Endothelial cell of umbilical vein (primary cell): Measurements from ENCODE around the gene ZMAT5. TPM values are rescaled to one million over a fixed set of nuclear protein-coding genes. Genes with fewer than 3 reads are reported as not detected.

Experiments used
- BruUV-seq: library from RNA; stranded (reverse); fragments of 400-500 nt; replicated peaks from 2 replicates; lab custom pipeline; 2021; lab: Mats Ljungman, UMichigan
- CTCF ChIA-PET: fragments of 300-600, 350-600 bp; sonication (Branson Sonifier 250); formaldehyde crosslinking; loops from one replicate; lab custom pipeline; 2021; ENCODE audit warnings: antibody characterized with exemption, inconsistent platforms; lab: Charles Lee
- POLR2A ChIA-PET: fragments of 300-600, 350-600 bp; sonication (Branson Sonifier 250); formaldehyde crosslinking; loops from one replicate; lab custom pipeline; 2021; ENCODE audit warnings: antibody characterized with exemption, inconsistent platforms; lab: Charles Lee
- DNase-seq: peaks from one replicate; pipeline ENCODE4 v3.0.0-alpha.2; 2011; ENCODE audit warnings: low read depth, low spot score
- FAIRE-seq: peaks from 2 replicates; lab custom pipeline; 2011; peaks lifted over from hg19 to GRCh38; lab: Jason Lieb, UNC
- H2AFZ ChIP-seq: 2 replicates; pipeline ENCODE4 v1.6.0; 2012; ENCODE audit warnings: low read depth, low read length, control low read depth, inconsistent platforms
- H3K27ac ChIP-seq: 2 replicates; pipeline ENCODE4 v1.5.1; 2011; ENCODE audit warnings: low read depth, mild to moderate bottlenecking, control low read depth, low read length, moderate library complexity; ENCODE audit not compliant: insufficient read depth
- H3K27me3 ChIP-seq, 2 experiments: 2 replicates each; pipeline versions ENCODE4 v1.6.0 to v1.6.1; 2011; ENCODE audit warnings: low read length in 2 of 2, mixed read lengths in 1 of 2; ENCODE audit not compliant: control insufficient read depth in 2 of 2, insufficient read depth in 2 of 2
- H3K36me3 ChIP-seq, 2 experiments: 2 replicates in 1 of 2; 3 replicates in 1 of 2; pipeline ENCODE4 v1.5.1; 2011; ENCODE audit warnings: low read length in 2 of 2, mild to moderate bottlenecking in 1 of 2, moderate library complexity in 1 of 2; ENCODE audit not compliant: control insufficient read depth in 2 of 2, insufficient read depth in 2 of 2; ENCODE audit errors: extremely low read depth in 1 of 2
- H3K4me1 ChIP-seq: 3 replicates; pipeline ENCODE4 v1.5.1; 2011; ENCODE audit warnings: mild to moderate bottlenecking, low read length; ENCODE audit not compliant: control insufficient read depth, insufficient read depth; ENCODE audit errors: extremely low read depth
- H3K4me2 ChIP-seq: 2 replicates; pipeline ENCODE4 v1.6.1; 2011; ENCODE audit warnings: low read length, control low read depth, mixed read lengths; ENCODE audit not compliant: insufficient read depth
- H3K4me3 ChIP-seq, 3 experiments: fragments of 200-600 bp in 1 of 3; sonication (generic), shearing (Covaris generic) in 1 of 3; replicated peaks in 1 of 3; 2 replicates each; pipeline ENCODE4 v1.5.1; 2011 to 2016; ENCODE audit warnings: control low read depth in 3 of 3, low read length in 3 of 3, mild to moderate bottlenecking in 2 of 3, inconsistent platforms in 1 of 3, low read depth in 1 of 3, moderate library complexity in 1 of 3; ENCODE audit not compliant: insufficient read depth in 1 of 3
- H3K79me2 ChIP-seq: 2 replicates; pipeline ENCODE4 v1.6.0; 2012; ENCODE audit warnings: low read length, inconsistent platforms; ENCODE audit not compliant: control insufficient read depth, insufficient read depth
- H3K9ac ChIP-seq: replicated peaks from 2 replicates; pipeline ENCODE3; 2011; ENCODE audit warnings: low read length, control low read depth; ENCODE audit not compliant: insufficient read depth; ENCODE audit errors: extremely low read depth
- H3K9me1 ChIP-seq: replicated peaks from 3 replicates; pipeline ENCODE4 v1.6.0; 2011; ENCODE audit warnings: mild to moderate bottlenecking, low read length; ENCODE audit not compliant: control insufficient read depth, insufficient read depth; ENCODE audit errors: extremely low read depth
- H3K9me3 ChIP-seq: replicated peaks from 2 replicates; pipeline ENCODE4 v1.5.1; 2012; ENCODE audit warnings: low read length, inconsistent platforms; ENCODE audit not compliant: control insufficient read depth, insufficient read depth
- H4K20me1 ChIP-seq: replicated peaks from 2 replicates; pipeline ENCODE3; 2011; ENCODE audit warnings: mild to moderate bottlenecking, low read length; ENCODE audit not compliant: control insufficient read depth, insufficient read depth; ENCODE audit errors: extremely low read depth
- CTCF ChIP-seq, 2 donors: IDR thresholded peaks; 1 replicate in 1 of 2; 2 replicates in 1 of 2; pipeline ENCODE4 v1.5.1; 2011; ENCODE audit warnings: low read length in 2 of 2, mild to moderate bottlenecking in 2 of 2, moderate library complexity in 2 of 2, control low read depth in 1 of 2, inconsistent platforms in 1 of 2, low read depth in 1 of 2; ENCODE audit not compliant: insufficient read depth in 1 of 2; ENCODE audit errors: extremely low read depth in 1 of 2
- EZH2 ChIP-seq: IDR thresholded peaks from 2 replicates; pipeline ENCODE4 v1.6.1; 2012; ENCODE audit warnings: borderline replicate concordance, low read depth, mild to moderate bottlenecking, moderate library complexity, low read length, inconsistent platforms; ENCODE audit not compliant: severe bottlenecking
- FOS ChIP-seq: IDR thresholded peaks from 2 replicates; pipeline ENCODE4 v1.6.1; 2011; ENCODE audit warnings: mild to moderate bottlenecking, low read length, moderate library complexity, borderline replicate concordance; ENCODE audit not compliant: insufficient read depth
- GATA2 ChIP-seq: IDR thresholded peaks from 2 replicates; pipeline ENCODE4 v1.7.0; 2011; ENCODE audit warnings: low read depth, mild to moderate bottlenecking, moderate library complexity, mixed read lengths, low read length; ENCODE audit not compliant: insufficient read length, insufficient read depth
- JUN ChIP-seq: IDR thresholded peaks from 2 replicates; pipeline ENCODE4 v1.6.1; 2011; ENCODE audit warnings: borderline replicate concordance, low read depth; ENCODE audit not compliant: insufficient read length, insufficient read depth
- MAX ChIP-seq: IDR thresholded peaks from 2 replicates; pipeline ENCODE4 v1.6.1; 2011; ENCODE audit not compliant: insufficient read depth, insufficient read length
- MYC ChIP-seq: IDR thresholded peaks from one replicate; pipeline ENCODE4 v1.6.1; 2011; ENCODE audit warnings: mild to moderate bottlenecking, low read depth, low read length
- POLR2A ChIP-seq: IDR thresholded peaks from 2 replicates; pipeline ENCODE4 v1.6.1; 2012; ENCODE audit warnings: low read depth, mild to moderate bottlenecking, control low read depth, low read length
- POLR2AphosphoS5 ChIP-seq: IDR thresholded peaks from 2 replicates; pipeline ENCODE4 v1.6.1; 2012; ENCODE audit warnings: low read depth, mild to moderate bottlenecking, control low read depth, low read length, moderate library complexity; ENCODE audit not compliant: insufficient read depth
- dilution Hi-C: fragments of 300-500 bp; cut with MboI; formaldehyde crosslinking; loops from one replicate; pipeline ENCODE4 v1.15.0; 2019; ENCODE audit warnings: low sequenced_read_pairs; ENCODE audit not compliant: extremely low pct_ligation_motif_present
- intact Hi-C: fragments of 100-400 bp; cut with micrococcal nuclease; formaldehyde crosslinking; loops from one replicate; pipeline ENCODE4 v1.10.0; 2022
- polyA plus RNA-seq, 4 experiments: library from polyadenylated mRNA; depleted of rRNA in 3 of 4; stranded (reverse) in 3 of 4; unstranded in 1 of 4; fragments of >200 nt; gene quantifications; 2 replicates each; pipeline versions ENCODE4 v1.2.1 to v1.2.3, GENCODE V29; 2011 to 2012; ENCODE audit warnings: missing spikeins in 1 of 4
- total RNA-seq: library from RNA; stranded (reverse); gene quantifications from 2 replicates; pipeline ENCODE4 v1.2.3, GENCODE V29; 2021

Gene ZMAT5
- total and polyA plus RNA-seq, 2 donors (not counting 3 experiments of a cell fraction or from before 2014, with no cell fraction given): 24.9 to 43.6 TPM

GRCh38 chr22:29747832-29748231, 19.0 kb downstream of the ZMAT5 start:
- Histone ChIP-seq H3K9me1 (no peaks in the 10 kb centered on the region), H3K27me3 (no peaks in the 10 kb centered on the region), H3K9ac (no peak overlapping the region), H2AFZ (no peak overlapping the region), H3K79me2 (no peaks in the 10 kb centered on the region), H3K4me3 (no peak overlapping the region), H3K36me3 (peaks cover 0 to 4% of the 10 kb centered on the region in 2 experiments), H3K9me3 (no peaks in the 10 kb centered on the region), H3K4me1 (no peaks in the 10 kb centered on the region), H3K4me2 (no peak overlapping the region), H3K27ac (no peak overlapping the region), H4K20me1 (no peaks in the 10 kb centered on the region)
- POLR2A ChIA-PET: no interaction called here
- DNase-seq (no peak), FAIRE-seq (no peak)
- no peak for TF ChIP-seq MYC
- no peak for TF ChIP-seq POLR2A
- no peak for TF ChIP-seq EZH2
- no peak for TF ChIP-seq GATA2
- no peak for TF ChIP-seq MAX
- no peak for TF ChIP-seq POLR2AphosphoS5
- TF ChIP-seq FOS: no peak
- intact Hi-C loops: no loop called here
- dilution Hi-C loops: no loop called here
- no TSS peak for BruUV-seq
- CTCF ChIA-PET: no interaction called here

GRCh38 chr22:29744902-29745301, 21.9 kb downstream of the ZMAT5 start:
- Histone ChIP-seq H3K9ac (no peak overlapping the region), H3K36me3 (peaks cover 0 to 8% of the 10 kb centered on the region in 2 experiments), H3K27ac (no peak overlapping the region), H2AFZ (no peak overlapping the region), H4K20me1 (no peaks in the 10 kb centered on the region), H3K9me3 (no peaks in the 10 kb centered on the region), H3K4me2 (no peak overlapping the region), H3K4me3 (no peak overlapping the region), H3K79me2 (no peaks in the 10 kb centered on the region), H3K27me3 (no peaks in the 10 kb centered on the region), H3K9me1 (no peaks in the 10 kb centered on the region), H3K4me1 (no peaks in the 10 kb centered on the region)
- intact Hi-C loops: no loop called here
- POLR2A ChIA-PET: no interaction called here
- BruUV-seq: no TSS peak
- CTCF ChIA-PET: interaction anchor here (1.1 kb wide), 2 partner anchors 10 to 260 kb away, joined by 3 read pairs; no protein-coding TSS in a partner anchor
- DNase-seq: no peak
- TF ChIP-seq FOS: no peak
- TF ChIP-seq MAX: no peak
- TF ChIP-seq JUN: no peak
- no peak for TF ChIP-seq POLR2AphosphoS5
- no peak for TF ChIP-seq POLR2A
- TF ChIP-seq MYC: no peak
- no peak for TF ChIP-seq GATA2
- TF ChIP-seq EZH2: no peak
- no peak for TF ChIP-seq CTCF (IDR thresholded peaks at IDR 0.05; ENCODE audit: extremely low read depth in 1 of 2, insufficient read depth in 1 of 2, low read depth in 1 of 2, low read length in 2 of 2)
- FAIRE-seq: no peak
- dilution Hi-C loops: no loop called here
